Smooth muscle cell (in vitro differentiated cells): ENCODE data around the gene GPR87. TPM values are rescaled to one million over a fixed set of nuclear protein-coding genes. Genes with fewer than 3 reads are reported as not detected.

Source experiments
- DNase-seq: peaks from one replicate; lab custom pipeline; 2025; ENCODE audit not compliant: unreplicated experiment; lab: John Stamatoyannopoulos, UW
- H2AFZ ChIP-seq: fragments of 200-600 bp; sonication (generic); 2 replicates; pipeline ENCODE4 v1.6.0; 2016; ENCODE audit warnings: antibody characterized with exemption, low read depth, mild to moderate bottlenecking
- H3F3A ChIP-seq: fragments of 200-600 bp; sonication (generic); 2 replicates; pipeline ENCODE4 v1.6.0; 2017; ENCODE audit warnings: antibody characterized with exemption, low read depth
- H3K27ac ChIP-seq: fragments of 200-600 bp; sonication (generic); 2 replicates; pipeline ENCODE4 v1.5.1; 2016; ENCODE audit warnings: low read depth, mild to moderate bottlenecking
- H3K27me3 ChIP-seq: fragments of 200-600 bp; sonication (generic); 2 replicates; pipeline ENCODE4 v1.6.1; 2016; ENCODE audit warnings: low read depth, mild to moderate bottlenecking
- H3K36me3 ChIP-seq: fragments of 200-600 bp; sonication (generic); 2 replicates; pipeline ENCODE4 v1.5.1; 2016; ENCODE audit warnings: low read depth
- H3K4me1 ChIP-seq: fragments of 200-600 bp; sonication (generic); 2 replicates; pipeline ENCODE4 v1.5.1; 2016; ENCODE audit warnings: low read depth
- H3K4me2 ChIP-seq: fragments of 200-600 bp; sonication (generic); 2 replicates; pipeline ENCODE4 v1.6.0; 2016; ENCODE audit warnings: mild to moderate bottlenecking
- H3K4me3 ChIP-seq: fragments of 200-600 bp; sonication (generic); 2 replicates; pipeline ENCODE4 v1.5.1; 2016; ENCODE audit warnings: mild to moderate bottlenecking
- H3K79me2 ChIP-seq: fragments of 200-600 bp; sonication (generic); 2 replicates; pipeline ENCODE4 v1.6.0; 2016; ENCODE audit warnings: low read depth, mild to moderate bottlenecking
- H3K9ac ChIP-seq: fragments of 200-600 bp; sonication (generic); 2 replicates; pipeline ENCODE4 v1.6.0; 2016; ENCODE audit warnings: low read depth
- H3K9me3 ChIP-seq: fragments of 200-600 bp; sonication (generic); replicated peaks from 2 replicates; pipeline ENCODE4 v1.5.1; 2016; ENCODE audit warnings: low read depth
- H4K20me1 ChIP-seq: fragments of 200-600 bp; sonication (generic); 2 replicates; pipeline ENCODE4 v1.6.0; 2016; ENCODE audit warnings: low read depth
- WGBS: methylation state at CpG from one replicate; pipeline ENCODE4 v1.1.7; 2016; ENCODE audit warnings: low lambda C conversion rate; 5-methylcytosine and 5-hydroxymethylcytosine counted together
- polyA plus RNA-seq: library from polyadenylated mRNA; unstranded; fragments of >200 nt; fragmentation: Nextera tagmentation; extraction: Ambion mirVana; gene quantifications from 2 replicates; pipeline ENCODE4 v1.2.1, GENCODE V29; 2016
- total RNA-seq: library from RNA; depleted of rRNA; stranded (reverse); fragments of >200 nt; gene quantifications from 2 replicates; pipeline ENCODE4 v1.2.3, GENCODE V29; 2014
- TF ChIP-seq, protein P1 (sequence below): fragments of 200-600 bp; sonication (generic); IDR thresholded peaks from 2 replicates; pipeline ENCODE4 v1.5.1; 2017; ENCODE audit warnings: borderline replicate concordance, mild to moderate bottlenecking, antibody characterized with exemption; ENCODE audit not compliant: insufficient read depth, poor library complexity, severe bottlenecking

The GPR87 gene
- total and polyA plus RNA-seq, 2 experiments from 2014 or later, result 5.1 to 24.0 TPM

- Histone ChIP-seq H3F3A (no peaks in the 10 kb centered on the region), H3K9me3 (no peaks in the 10 kb centered on the region), H3K9ac (no peak overlapping the region), H3K4me3 (no peak overlapping the region), H3K79me2 (no peaks in the 10 kb centered on the region), H4K20me1 (peaks cover 8% of the 10 kb centered on the region), H2AFZ (no peak overlapping the region), H3K4me2 (no peak overlapping the region), H3K4me1 (peaks cover 11% of the 10 kb centered on the region), H3K27ac (no peak overlapping the region), H3K36me3 (no peaks in the 10 kb centered on the region), H3K27me3 (no peaks in the 10 kb centered on the region)
- no peak for DNase-seq
- TF ChIP-seq, protein P1, sequence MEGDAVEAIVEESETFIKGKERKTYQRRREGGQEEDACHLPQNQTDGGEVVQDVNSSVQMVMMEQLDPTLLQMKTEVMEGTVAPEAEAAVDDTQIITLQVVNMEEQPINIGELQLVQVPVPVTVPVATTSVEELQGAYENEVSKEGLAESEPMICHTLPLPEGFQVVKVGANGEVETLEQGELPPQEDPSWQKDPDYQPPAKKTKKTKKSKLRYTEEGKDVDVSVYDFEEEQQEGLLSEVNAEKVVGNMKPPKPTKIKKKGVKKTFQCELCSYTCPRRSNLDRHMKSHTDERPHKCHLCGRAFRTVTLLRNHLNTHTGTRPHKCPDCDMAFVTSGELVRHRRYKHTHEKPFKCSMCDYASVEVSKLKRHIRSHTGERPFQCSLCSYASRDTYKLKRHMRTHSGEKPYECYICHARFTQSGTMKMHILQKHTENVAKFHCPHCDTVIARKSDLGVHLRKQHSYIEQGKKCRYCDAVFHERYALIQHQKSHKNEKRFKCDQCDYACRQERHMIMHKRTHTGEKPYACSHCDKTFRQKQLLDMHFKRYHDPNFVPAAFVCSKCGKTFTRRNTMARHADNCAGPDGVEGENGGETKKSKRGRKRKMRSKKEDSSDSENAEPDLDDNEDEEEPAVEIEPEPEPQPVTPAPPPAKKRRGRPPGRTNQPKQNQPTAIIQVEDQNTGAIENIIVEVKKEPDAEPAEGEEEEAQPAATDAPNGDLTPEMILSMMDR, result no peak
- WGBS, result 76% methylated on average over 3 of the region's 3 CpGs
Observed at GRCh38 chr3:151301787-151302186, 14.8 kb downstream of the GPR87 start.

- WGBS, result 88% methylated on average over 1 of the region's 1 CpG
- Histone ChIP-seq H2AFZ (no peak overlapping the region), H3K79me2 (no peaks in the 10 kb centered on the region), H3K9me3 (no peaks in the 10 kb centered on the region), H3K4me1 (peaks cover 9% of the 10 kb centered on the region), H3K27me3 (no peaks in the 10 kb centered on the region), H3K4me3 (no peak overlapping the region), H3K9ac (no peak overlapping the region), H3F3A (no peaks in the 10 kb centered on the region), H3K36me3 (no peaks in the 10 kb centered on the region), H3K27ac (no peak overlapping the region), H3K4me2 (no peak overlapping the region), H4K20me1 (peaks cover 8% of the 10 kb centered on the region)
- no peak for DNase-seq
- TF ChIP-seq, protein P1, result no peak
Observed at GRCh38 chr3:151300539-151300938, 16.1 kb downstream of the GPR87 start.

DNA sequence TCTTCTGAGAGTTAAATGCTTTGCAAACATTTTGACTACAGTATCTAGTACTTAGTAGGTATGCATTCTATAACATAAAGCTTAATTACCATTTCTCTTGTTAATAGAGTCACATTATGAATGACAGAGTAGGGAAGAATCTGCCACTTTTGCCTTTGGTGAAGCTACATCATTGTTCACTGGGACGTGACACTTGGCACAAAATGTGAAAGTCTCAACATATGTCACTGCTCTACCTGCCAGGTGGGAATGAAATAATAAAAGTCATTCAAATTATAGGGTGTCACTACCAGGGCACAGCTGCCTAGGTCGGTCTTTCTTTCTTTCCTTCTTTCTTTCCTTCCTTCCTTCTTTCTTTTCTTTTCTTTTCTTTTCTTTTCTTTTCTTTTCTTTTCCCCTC lies 17.6 kb downstream of the GPR87 start:
- 91% methylated on average over 2 of the region's 2 CpGs for WGBS
- Histone ChIP-seq H3K4me1 (no peaks in the 10 kb centered on the region), H2AFZ (no peak overlapping the region), H3K4me3 (no peak overlapping the region), H3K27ac (no peak overlapping the region), H3K79me2 (no peaks in the 10 kb centered on the region), H3K9ac (no peak overlapping the region), H3K4me2 (no peak overlapping the region), H3K27me3 (no peaks in the 10 kb centered on the region), H4K20me1 (peaks cover 8% of the 10 kb centered on the region), H3K36me3 (no peaks in the 10 kb centered on the region), H3K9me3 (no peaks in the 10 kb centered on the region), H3F3A (no peaks in the 10 kb centered on the region)
- TF ChIP-seq, protein P1, result no peak
- no peak for DNase-seq

GRCh38 chr3:151297429-151297828 lies 19.2 kb downstream of the GPR87 start:
- H3K27me3 ChIP-seq, result no peaks in the 10 kb centered on the region
- no peaks in the 10 kb centered on the region for H3K36me3 ChIP-seq
- no peak overlapping the region for H3K4me3 ChIP-seq
- no peaks in the 10 kb centered on the region for H3K79me2 ChIP-seq
- H4K20me1 ChIP-seq, result peaks cover 8% of the 10 kb centered on the region
- no peaks in the 10 kb centered on the region for H3F3A ChIP-seq
- TF ChIP-seq, protein P1, result no peak
- 47% methylated on average over 2 of the region's 2 CpGs for WGBS
- H3K9ac ChIP-seq, result no peak overlapping the region
- no peak overlapping the region for H3K27ac ChIP-seq
- H3K9me3 ChIP-seq, result no peaks in the 10 kb centered on the region
- H3K4me2 ChIP-seq, result no peak overlapping the region
- H3K4me1 ChIP-seq, result no peaks in the 10 kb centered on the region
- no peak overlapping the region for H2AFZ ChIP-seq
- no peak for DNase-seq
